Activated CD4-positive, alpha-beta T cell treated with anti-CD3 and anti-CD28 coated beads, Interleukin-10, Interleukin-2, amounts not matched to agents 100 ng/mL and 50 ng/mL, durations not matched to agents 16 hours and 8 hours (primary cell): Measurements from ENCODE around the gene CALCOCO1.

Source experiments
- DNase-seq: peaks from one replicate; pipeline ENCODE4 v3.0.0-alpha.2; 2020

The CALCOCO1 gene

GRCh38 chr12:53751336-53752191 is 24.3 kb upstream of the CALCOCO1 start, which contains the start of gene CISTR:
CISTR (minus strand) TSS chr12:53751979.
- DNase-seq = no peak

- DNase-seq = no peak
Measured at GRCh38 chr12:53750812-53751335, 23.6 kb upstream of the CALCOCO1 start.

GRCh38 chr12:53749986-53750811 is 22.9 kb upstream of the CALCOCO1 start:
- no peak for DNase-seq

- no peak for DNase-seq
Measured at GRCh38 chr12:53748072-53748840, 21.0 kb upstream of the CALCOCO1 start.

GRCh38 chr12:53747095-53747494 is 19.8 kb upstream of the CALCOCO1 start:
- DNase-seq = no peak

GRCh38 chr12:53746592-53747092 is 19.4 kb upstream of the CALCOCO1 start:
- DNase-seq = peak; percentile 89

- DNase-seq = no peak
Measured at GRCh38 chr12:53744751-53745150, 17.5 kb upstream of the CALCOCO1 start.

GRCh38 chr12:53744130-53744441 is 16.8 kb upstream of the CALCOCO1 start:
- no peak for DNase-seq

- peak; percentile 71 for DNase-seq
Measured at GRCh38 chr12:53743266-53744129, 16.2 kb upstream of the CALCOCO1 start.

- DNase-seq = no peak
Measured at GRCh38 chr12:53740130-53740491, 12.9 kb upstream of the CALCOCO1 start.

- no peak for DNase-seq
Measured at GRCh38 chr12:53739214-53740129, 12.2 kb upstream of the CALCOCO1 start.

- DNase-seq = no peak
Measured at GRCh38 chr12:53738406-53739213, 11.4 kb upstream of the CALCOCO1 start.

- no peak for DNase-seq
Measured at GRCh38 chr12:53737951-53738405, 10.7 kb upstream of the CALCOCO1 start.

GRCh38 chr12:53737093-53737808 is 10.0 kb upstream of the CALCOCO1 start:
- DNase-seq = no peak

- no peak for DNase-seq
Measured at GRCh38 chr12:53736592-53736991, 9.3 kb upstream of the CALCOCO1 start.

GRCh38 chr12:53735556-53735955 is 8.3 kb upstream of the CALCOCO1 start:
- DNase-seq = no peak

GRCh38 chr12:53734425-53734824 is 7.2 kb upstream of the CALCOCO1 start:
- no peak for DNase-seq

- DNase-seq = no peak
Measured at GRCh38 chr12:53733807-53734200, 6.6 kb upstream of the CALCOCO1 start.
